ENCODE results near the gene HNRNPM.
A peak's percentile ranks its signal among the peaks of the same experiment; 100 is the strongest.

Gene HNRNPM, protein sequence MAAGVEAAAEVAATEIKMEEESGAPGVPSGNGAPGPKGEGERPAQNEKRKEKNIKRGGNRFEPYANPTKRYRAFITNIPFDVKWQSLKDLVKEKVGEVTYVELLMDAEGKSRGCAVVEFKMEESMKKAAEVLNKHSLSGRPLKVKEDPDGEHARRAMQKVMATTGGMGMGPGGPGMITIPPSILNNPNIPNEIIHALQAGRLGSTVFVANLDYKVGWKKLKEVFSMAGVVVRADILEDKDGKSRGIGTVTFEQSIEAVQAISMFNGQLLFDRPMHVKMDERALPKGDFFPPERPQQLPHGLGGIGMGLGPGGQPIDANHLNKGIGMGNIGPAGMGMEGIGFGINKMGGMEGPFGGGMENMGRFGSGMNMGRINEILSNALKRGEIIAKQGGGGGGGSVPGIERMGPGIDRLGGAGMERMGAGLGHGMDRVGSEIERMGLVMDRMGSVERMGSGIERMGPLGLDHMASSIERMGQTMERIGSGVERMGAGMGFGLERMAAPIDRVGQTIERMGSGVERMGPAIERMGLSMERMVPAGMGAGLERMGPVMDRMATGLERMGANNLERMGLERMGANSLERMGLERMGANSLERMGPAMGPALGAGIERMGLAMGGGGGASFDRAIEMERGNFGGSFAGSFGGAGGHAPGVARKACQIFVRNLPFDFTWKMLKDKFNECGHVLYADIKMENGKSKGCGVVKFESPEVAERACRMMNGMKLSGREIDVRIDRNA

GRCh38 chr19:8444677-8445487, at the start of gene HNRNPM:
Gene HNRNPM (plus strand): TSS chr19:8444975. CDS start chr19:8444999, 24 bp downstream.
- DNase-seq (ENCODE audit: low read depth), result peak; percentile 81
- H3K4me3 ChIP-seq (ENCODE audit: control insufficient read depth, low read depth, low read length), result peak within 1 kb of the TSS; percentile 93
- TF ChIP-seq, protein P1, sequence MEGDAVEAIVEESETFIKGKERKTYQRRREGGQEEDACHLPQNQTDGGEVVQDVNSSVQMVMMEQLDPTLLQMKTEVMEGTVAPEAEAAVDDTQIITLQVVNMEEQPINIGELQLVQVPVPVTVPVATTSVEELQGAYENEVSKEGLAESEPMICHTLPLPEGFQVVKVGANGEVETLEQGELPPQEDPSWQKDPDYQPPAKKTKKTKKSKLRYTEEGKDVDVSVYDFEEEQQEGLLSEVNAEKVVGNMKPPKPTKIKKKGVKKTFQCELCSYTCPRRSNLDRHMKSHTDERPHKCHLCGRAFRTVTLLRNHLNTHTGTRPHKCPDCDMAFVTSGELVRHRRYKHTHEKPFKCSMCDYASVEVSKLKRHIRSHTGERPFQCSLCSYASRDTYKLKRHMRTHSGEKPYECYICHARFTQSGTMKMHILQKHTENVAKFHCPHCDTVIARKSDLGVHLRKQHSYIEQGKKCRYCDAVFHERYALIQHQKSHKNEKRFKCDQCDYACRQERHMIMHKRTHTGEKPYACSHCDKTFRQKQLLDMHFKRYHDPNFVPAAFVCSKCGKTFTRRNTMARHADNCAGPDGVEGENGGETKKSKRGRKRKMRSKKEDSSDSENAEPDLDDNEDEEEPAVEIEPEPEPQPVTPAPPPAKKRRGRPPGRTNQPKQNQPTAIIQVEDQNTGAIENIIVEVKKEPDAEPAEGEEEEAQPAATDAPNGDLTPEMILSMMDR (IDR thresholded peaks at IDR 0.05; ENCODE audit: control insufficient read depth, insufficient read depth, low read depth, low read length, missing control alignments), result no peak

DNA sequence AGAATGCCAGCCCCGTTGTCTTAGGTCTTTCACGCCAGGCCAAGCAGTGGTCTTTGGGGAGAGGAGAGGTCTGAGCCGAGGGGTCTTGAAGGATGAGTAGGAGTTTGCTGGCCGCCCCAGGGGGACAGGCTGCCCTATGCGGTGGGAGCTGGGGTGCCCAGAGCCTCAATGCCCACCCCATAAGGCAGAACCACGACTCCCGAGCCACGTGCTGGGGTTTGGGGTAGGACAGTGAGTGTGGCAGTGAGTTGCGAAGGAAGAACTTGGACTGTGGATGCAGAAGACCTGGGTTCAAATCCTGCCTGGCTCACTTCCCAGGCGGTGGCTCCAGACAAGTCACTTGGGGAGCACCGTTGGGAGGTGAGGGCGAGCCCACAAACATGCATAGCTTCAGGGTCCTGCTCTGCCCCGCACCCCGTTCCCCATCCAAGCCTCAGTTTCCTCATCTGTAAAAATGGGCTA, 49.1 kb upstream of the HNRNPM start:
- TF ChIP-seq, protein P1 (IDR thresholded peaks at IDR 0.05; ENCODE audit: control insufficient read depth, insufficient read depth, low read depth, low read length, missing control alignments), result no peak
- H3K4me3 ChIP-seq (ENCODE audit: control insufficient read depth, low read depth, low read length), result no peak overlapping the region
- no peak for DNase-seq (ENCODE audit: low read depth)

GRCh38 chr19:8396185-8396562, 48.6 kb upstream of the HNRNPM start:
- no peak overlapping the region for H3K4me3 ChIP-seq (ENCODE audit: control insufficient read depth, low read depth, low read length)
- TF ChIP-seq, protein P1 (IDR thresholded peaks at IDR 0.05; ENCODE audit: control insufficient read depth, insufficient read depth, low read depth, low read length, missing control alignments), result no peak
- no peak for DNase-seq (ENCODE audit: low read depth)

GRCh38 chr19:8396563-8397203, 48.1 kb upstream of the HNRNPM start:
- no peak for DNase-seq (ENCODE audit: low read depth)
- TF ChIP-seq, protein P1 (IDR thresholded peaks at IDR 0.05; ENCODE audit: control insufficient read depth, insufficient read depth, low read depth, low read length, missing control alignments), result peak; percentile 79
- H3K4me3 ChIP-seq (ENCODE audit: control insufficient read depth, low read depth, low read length), result no peak overlapping the region

GRCh38 chr19:8397271-8397670, 47.5 kb upstream of the HNRNPM start:
- DNase-seq (ENCODE audit: low read depth), result no peak
- H3K4me3 ChIP-seq (ENCODE audit: control insufficient read depth, low read depth, low read length), result no peak overlapping the region
- TF ChIP-seq, protein P1 (IDR thresholded peaks at IDR 0.05; ENCODE audit: control insufficient read depth, insufficient read depth, low read depth, low read length, missing control alignments), result no peak
